ENCODE results near the gene FLAD1. TPM values are rescaled to one million over a fixed set of nuclear protein-coding genes. Genes with fewer than 3 reads are reported as not detected.

The FLAD1 gene
- total and polyA plus RNA-seq, 4 donors: 10.9 to 37.0 (median 30.6) TPM

- peaks cover 0 to 28% (median 0%) of the 10 kb centered on the region in 4 donors for H3K36me3 ChIP-seq (ENCODE audit: control insufficient read depth in 4 of 4, insufficient read depth in 4 of 4, low read length in 4 of 4)
- H3K27ac ChIP-seq (ENCODE audit: low read depth in 1 of 2, low read length in 1 of 2): peak overlapping the region in 1 of 2 donors; percentile 65
- ATAC-seq (ENCODE audit: insufficient read depth, low FRiP score): peak; percentile 49
- H3K27me3 ChIP-seq (ENCODE audit: control insufficient read depth in 3 of 3, insufficient read depth in 3 of 3, low read length in 2 of 3): no peaks in the 10 kb centered on the region
- TF ChIP-seq CTCF (IDR thresholded peaks at IDR 0.05; ENCODE audit: control extremely low read depth, extremely low read depth): no peak
- H3K4me1 ChIP-seq (ENCODE audit: control insufficient read depth in 5 of 5, insufficient read depth in 5 of 5, low read length in 5 of 5): peaks cover 0 to 37% (median 19%) of the 10 kb centered on the region in 5 donors
- 17 to 28% methylated on average over 9 of the region's 9 CpGs for WGBS, 2 donors
- no peaks in the 10 kb centered on the region for H3K9me3 ChIP-seq (ENCODE audit: control insufficient read depth in 4 of 4, insufficient read depth in 3 of 4, low read length in 3 of 4)
- peak; percentile 65 to 80 (median 78) for DNase-seq
- no peak overlapping the region for H3K4me3 ChIP-seq
- peak overlapping the region in 1 of 2 donors; percentile 13 for H3K9ac ChIP-seq (ENCODE audit: insufficient read depth in 1 of 2, low read length in 2 of 2)
These were observed 28.9 kb downstream of the FLAD1 start for GRCh38 chr1:155012026-155012546.

GRCh38 chr1:155012776-155013602, 29.8 kb downstream of the FLAD1 start:
- ATAC-seq (ENCODE audit: insufficient read depth, low FRiP score) (no peak), DNase-seq (no peak)
- H3K4me3 ChIP-seq: no peak overlapping the region
- TF ChIP-seq CTCF (IDR thresholded peaks at IDR 0.05; ENCODE audit: control extremely low read depth, extremely low read depth): no peak
- H3K27me3 ChIP-seq (ENCODE audit: control insufficient read depth in 3 of 3, insufficient read depth in 3 of 3, low read length in 2 of 3): no peaks in the 10 kb centered on the region
- whole genome bisulfite sequencing, 2 donors: 74 to 80% methylated on average over 3 of the region's 3 CpGs
- peak overlapping the region in 1 of 2 donors; percentile 65 for H3K27ac ChIP-seq (ENCODE audit: low read depth in 1 of 2, low read length in 1 of 2)
- peaks cover 0 to 28% (median 0%) of the 10 kb centered on the region in 4 donors for H3K36me3 ChIP-seq (ENCODE audit: control insufficient read depth in 4 of 4, insufficient read depth in 4 of 4, low read length in 4 of 4)
- peak overlapping the region in 1 of 2 donors; percentile 42 for H3K9ac ChIP-seq (ENCODE audit: insufficient read depth in 1 of 2, low read length in 2 of 2)
- no peaks in the 10 kb centered on the region for H3K9me3 ChIP-seq (ENCODE audit: control insufficient read depth in 4 of 4, insufficient read depth in 3 of 4, low read length in 3 of 4)
- H3K4me1 ChIP-seq (ENCODE audit: control insufficient read depth in 5 of 5, insufficient read depth in 5 of 5, low read length in 5 of 5): peaks cover 0 to 33% (median 21%) of the 10 kb centered on the region in 5 donors

- Histone ChIP-seq H3K4me1 (ENCODE audit: control insufficient read depth in 5 of 5, insufficient read depth in 5 of 5, low read length in 5 of 5) (peaks cover 0 to 30% (median 17%) of the 10 kb centered on the region in 5 donors), H3K9ac (ENCODE audit: insufficient read depth in 1 of 2, low read length in 2 of 2) (no peak overlapping the region), H3K27me3 (ENCODE audit: control insufficient read depth in 3 of 3, insufficient read depth in 3 of 3, low read length in 2 of 3) (no peaks in the 10 kb centered on the region), H3K9me3 (ENCODE audit: control insufficient read depth in 4 of 4, insufficient read depth in 3 of 4, low read length in 3 of 4) (no peaks in the 10 kb centered on the region), H3K4me3 (no peak overlapping the region), H3K36me3 (ENCODE audit: control insufficient read depth in 4 of 4, insufficient read depth in 4 of 4, low read length in 4 of 4) (peaks cover 0 to 28% (median 0%) of the 10 kb centered on the region in 4 donors), H3K27ac (ENCODE audit: low read depth in 1 of 2, low read length in 1 of 2) (peak overlapping the region in 1 of 2 donors; percentile 32)
- ATAC-seq (ENCODE audit: insufficient read depth, low FRiP score) (no peak), DNase-seq (no peak)
- WGBS, 2 donors: 24 to 38% methylated on average over 8 of the region's 8 CpGs
- TF ChIP-seq CTCF (IDR thresholded peaks at IDR 0.05; ENCODE audit: control extremely low read depth, extremely low read depth): no peak
These were observed 30.5 kb downstream of the FLAD1 start for GRCh38 chr1:155013632-155014031.
